OCI-LY3 (cell line): ENCODE results near the gene GOLGA6L10.

Experiments used
- EZH2phosphoT487 ChIP-seq: fragments of 200-600 bp; shearing (Covaris generic); IDR thresholded peaks from 2 replicates; pipeline ENCODE4 v1.6.1; 2018; ENCODE audit warnings: antibody characterized with exemption, mixed run types, low read depth
- TF ChIP-seq, protein P1 (sequence below): fragments of 200-600, 300-600 bp; sonication (generic); IDR thresholded peaks from 2 replicates; pipeline ENCODE4 v1.5.1; 2014; ENCODE audit warnings: antibody characterized with exemption, low read length, low read depth

DNA sequence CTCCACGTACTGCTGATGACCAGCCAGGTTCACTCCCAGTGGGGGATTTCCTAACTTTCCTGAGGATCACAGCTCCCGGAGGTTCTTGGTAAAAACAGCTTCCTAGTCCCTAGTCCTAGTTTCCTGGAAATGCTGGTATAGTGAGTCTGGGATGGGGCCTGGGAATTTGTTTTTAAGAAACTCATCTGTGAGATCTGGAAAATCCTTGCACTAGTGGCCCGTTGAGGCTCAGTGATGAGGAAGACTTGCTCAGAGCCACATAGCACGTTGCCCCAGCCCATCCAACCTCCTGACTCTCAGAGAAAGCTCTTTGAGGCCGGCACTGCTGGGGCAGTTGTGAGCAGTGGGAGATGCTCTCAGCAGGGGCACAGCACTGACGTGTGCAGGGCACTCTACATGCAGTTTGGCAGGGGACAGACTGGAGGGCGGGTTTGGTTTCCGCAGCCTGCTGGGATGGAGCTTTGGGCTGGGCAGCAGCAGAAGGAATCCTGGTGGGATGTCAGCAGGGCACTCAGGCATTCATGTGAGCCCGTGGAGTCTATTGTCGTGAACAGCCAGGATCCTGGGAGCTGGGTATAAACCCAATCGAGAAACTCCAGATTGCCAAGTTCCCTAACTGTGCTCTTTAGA, 55.1 kb downstream of the GOLGA6L10 start:
- TF ChIP-seq, protein P1, sequence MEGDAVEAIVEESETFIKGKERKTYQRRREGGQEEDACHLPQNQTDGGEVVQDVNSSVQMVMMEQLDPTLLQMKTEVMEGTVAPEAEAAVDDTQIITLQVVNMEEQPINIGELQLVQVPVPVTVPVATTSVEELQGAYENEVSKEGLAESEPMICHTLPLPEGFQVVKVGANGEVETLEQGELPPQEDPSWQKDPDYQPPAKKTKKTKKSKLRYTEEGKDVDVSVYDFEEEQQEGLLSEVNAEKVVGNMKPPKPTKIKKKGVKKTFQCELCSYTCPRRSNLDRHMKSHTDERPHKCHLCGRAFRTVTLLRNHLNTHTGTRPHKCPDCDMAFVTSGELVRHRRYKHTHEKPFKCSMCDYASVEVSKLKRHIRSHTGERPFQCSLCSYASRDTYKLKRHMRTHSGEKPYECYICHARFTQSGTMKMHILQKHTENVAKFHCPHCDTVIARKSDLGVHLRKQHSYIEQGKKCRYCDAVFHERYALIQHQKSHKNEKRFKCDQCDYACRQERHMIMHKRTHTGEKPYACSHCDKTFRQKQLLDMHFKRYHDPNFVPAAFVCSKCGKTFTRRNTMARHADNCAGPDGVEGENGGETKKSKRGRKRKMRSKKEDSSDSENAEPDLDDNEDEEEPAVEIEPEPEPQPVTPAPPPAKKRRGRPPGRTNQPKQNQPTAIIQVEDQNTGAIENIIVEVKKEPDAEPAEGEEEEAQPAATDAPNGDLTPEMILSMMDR, result no peak
- TF ChIP-seq EZH2phosphoT487, result no peak
